SH-SY5Y (cell line): Measurements from ENCODE around the gene CLIP2.

ENCODE experiments used
- GATA2 ChIP-seq: IDR thresholded peaks from 2 replicates; pipeline ENCODE4 v1.6.1; 2011; ENCODE audit warnings: mild to moderate bottlenecking, low read depth, low read length
- GATA3 ChIP-seq: IDR thresholded peaks from 2 replicates; pipeline ENCODE4 v1.6.1; 2011; ENCODE audit warnings: low read depth, mild to moderate bottlenecking, low read length, moderate library complexity

CLIP2 gene

GRCh38 chr7:74304550-74304949 lies 15.3 kb downstream of the CLIP2 start:
- TF ChIP-seq GATA3: no peak
- no peak for TF ChIP-seq GATA2

- no peak for TF ChIP-seq GATA2
- no peak for TF ChIP-seq GATA3
These were observed 17.0 kb downstream of the CLIP2 start for GRCh38 chr7:74306004-74306729.

GRCh38 chr7:74306730-74307469 lies 17.7 kb downstream of the CLIP2 start:
- TF ChIP-seq GATA2 (no peak), GATA3 (no peak)

GRCh38 chr7:74307738-74308505 lies 18.7 kb downstream of the CLIP2 start:
- TF ChIP-seq GATA3 (no peak), GATA2 (no peak)

GRCh38 chr7:74309181-74309580 lies 20.0 kb downstream of the CLIP2 start:
- no peak for TF ChIP-seq GATA3
- no peak for TF ChIP-seq GATA2

GRCh38 chr7:74311305-74311744 lies 22.1 kb downstream of the CLIP2 start:
- TF ChIP-seq GATA3 (no peak), GATA2 (no peak)

DNA sequence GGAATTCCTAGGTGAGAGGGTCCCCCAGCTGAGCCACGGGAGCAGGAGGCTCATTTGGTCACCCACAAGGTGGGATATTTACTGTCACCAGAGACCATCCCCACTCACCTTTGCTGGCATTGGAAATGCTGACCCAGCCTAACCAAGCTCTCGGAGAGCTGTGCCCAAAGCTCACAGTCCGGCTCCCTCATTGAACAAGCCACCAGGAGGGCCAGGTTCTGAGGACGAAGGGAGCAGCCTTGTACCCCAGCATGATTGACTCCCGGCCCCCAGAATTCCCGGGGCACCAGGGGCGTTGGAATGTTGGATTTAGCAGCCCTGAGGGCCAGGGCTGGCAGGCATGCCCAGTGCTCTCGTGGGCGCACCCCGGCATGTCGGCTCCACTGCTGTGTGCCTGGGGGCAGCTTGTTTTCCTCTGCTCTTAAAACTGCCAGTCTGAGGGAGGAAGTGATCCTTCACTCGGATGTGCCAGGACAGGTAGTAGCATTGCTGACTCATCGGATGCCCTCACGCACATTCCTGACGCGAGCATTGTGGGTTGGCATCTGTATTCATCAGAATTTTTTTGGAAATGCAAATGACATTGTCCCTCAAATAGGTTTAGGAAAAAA lies 23.3 kb downstream of the CLIP2 start:
- no peak for TF ChIP-seq GATA2
- no peak for TF ChIP-seq GATA3

DNA sequence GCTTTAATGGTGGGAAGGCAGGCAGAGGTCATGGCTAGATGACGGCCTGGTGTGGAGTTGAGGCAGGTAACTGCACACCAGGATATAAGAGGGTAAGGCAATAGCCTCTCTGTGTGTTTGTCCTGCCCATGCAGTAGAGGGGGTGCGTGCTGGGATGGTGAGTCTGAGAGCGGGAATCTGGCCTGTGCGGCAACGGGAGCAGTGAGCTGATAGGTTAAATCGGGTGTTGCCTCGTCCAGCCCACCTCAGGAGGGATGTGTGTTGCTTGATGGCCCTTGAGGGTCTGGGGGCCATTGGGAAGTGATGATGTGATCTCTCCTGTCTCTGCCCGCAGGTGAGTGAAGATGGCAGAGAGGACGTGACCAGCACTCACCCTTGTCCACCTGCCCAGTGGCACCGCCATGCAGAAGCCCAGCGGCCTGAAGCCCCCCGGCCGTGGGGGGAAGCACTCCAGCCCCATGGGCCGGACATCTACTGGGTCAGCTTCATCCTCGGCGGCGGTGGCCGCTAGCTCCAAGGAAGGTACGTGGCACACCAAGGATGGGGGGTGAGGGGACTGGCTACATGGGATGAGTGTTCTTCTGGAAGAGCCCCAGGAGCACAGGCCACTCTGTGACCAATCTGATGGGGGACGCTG lies 28.1 kb downstream of the CLIP2 start:
- no peak for TF ChIP-seq GATA3
- no peak for TF ChIP-seq GATA2

- TF ChIP-seq GATA3 (no peak), GATA2 (no peak)
These were observed 28.8 kb downstream of the CLIP2 start for GRCh38 chr7:74318043-74318442.

DNA sequence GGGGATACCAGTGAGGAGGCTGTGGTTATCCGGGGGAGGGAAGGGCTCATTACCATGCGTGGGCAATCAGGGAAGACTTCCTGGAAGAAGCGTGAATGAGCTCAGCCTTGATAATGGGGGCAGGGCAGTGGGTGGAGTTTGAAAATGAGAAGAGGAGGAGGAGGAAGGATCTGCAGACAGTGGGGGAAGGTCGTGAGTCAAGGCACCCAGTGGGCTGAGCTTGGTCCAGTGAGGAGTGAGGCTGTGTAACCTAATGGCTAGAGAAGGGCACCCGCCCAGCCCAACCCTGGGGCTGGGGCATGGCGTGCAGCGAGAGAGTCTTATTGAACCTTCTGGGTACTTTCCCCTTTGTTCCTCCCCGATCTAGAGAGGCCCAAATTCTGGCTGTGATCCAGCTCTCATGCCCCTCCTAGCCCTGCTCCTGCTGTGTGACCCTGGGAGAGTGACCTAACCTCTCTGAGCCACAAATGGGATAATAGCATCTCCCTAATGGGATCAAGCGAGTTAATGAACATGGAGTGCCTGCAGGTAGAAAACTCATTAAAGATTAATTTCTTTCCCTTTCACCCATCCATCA lies 31.5 kb downstream of the CLIP2 start:
- TF ChIP-seq GATA3 (no peak), GATA2 (no peak)

DNA sequence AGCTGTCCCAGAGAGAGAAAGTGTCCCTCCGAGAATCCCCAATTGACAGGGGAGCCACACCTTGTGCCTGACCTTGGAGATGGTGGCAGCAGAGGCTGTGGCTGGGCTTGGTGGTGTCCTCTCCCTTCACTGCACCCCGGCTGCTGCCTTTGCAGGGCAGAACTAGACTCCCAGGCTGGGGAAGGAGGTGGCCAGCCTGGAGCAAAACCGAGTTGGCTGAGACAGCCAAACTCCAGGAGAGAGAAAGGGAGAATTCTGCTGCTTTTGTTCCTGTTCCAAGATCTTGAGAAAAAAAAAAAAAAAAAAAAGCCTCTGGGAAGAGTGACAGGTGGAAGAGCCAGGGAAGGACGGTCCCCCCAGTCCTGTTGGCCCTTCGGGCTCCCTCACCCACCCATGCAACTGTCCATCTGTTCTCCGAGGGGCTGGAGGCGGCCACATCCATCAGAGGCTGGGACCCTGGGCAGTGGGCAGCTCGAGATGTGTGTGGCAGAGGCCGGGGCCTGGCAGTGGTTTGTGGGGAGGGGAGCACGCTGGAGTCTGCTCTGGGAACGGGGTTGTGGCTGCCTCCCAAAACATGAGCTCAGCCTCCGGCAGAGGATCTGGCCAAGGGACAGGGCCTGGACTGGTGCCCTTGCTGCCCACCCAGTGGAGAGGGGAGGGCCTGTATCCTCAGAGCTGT lies 35.5 kb downstream of the CLIP2 start:
- TF ChIP-seq GATA2 (no peak), GATA3 (no peak)

- TF ChIP-seq GATA2 (no peak), GATA3 (no peak)
These were observed 36.0 kb downstream of the CLIP2 start for GRCh38 chr7:74325210-74325565.

DNA sequence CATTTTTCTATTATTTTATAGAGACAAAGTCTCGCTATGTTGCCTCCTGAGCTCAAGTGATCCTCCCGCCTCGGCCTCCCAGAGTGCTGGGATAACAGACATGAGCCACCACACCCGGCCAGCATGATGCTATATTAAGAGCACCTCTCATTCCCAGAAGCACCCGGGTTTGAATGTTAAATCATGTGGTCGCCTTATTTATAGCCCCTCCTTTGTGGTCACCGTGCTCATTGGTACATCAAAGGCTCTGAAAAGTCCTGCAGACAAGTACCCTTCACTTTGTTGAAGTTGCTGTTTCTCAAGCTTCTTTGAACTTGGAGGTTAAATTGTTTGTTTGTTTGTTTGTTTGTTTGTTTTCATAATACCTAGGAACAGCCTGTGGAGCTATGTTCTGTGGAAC lies 40.0 kb downstream of the CLIP2 start:
- TF ChIP-seq GATA3 (no peak), GATA2 (no peak)

- TF ChIP-seq GATA3 (no peak), GATA2 (no peak)
These were observed 43.4 kb downstream of the CLIP2 start for GRCh38 chr7:74332373-74333176.
